CD14-positive monocyte (primary cell): ENCODE results near the gene KCNMA1. TPM values are rescaled to one million over a fixed set of nuclear protein-coding genes. Genes with fewer than 3 reads are reported as not detected.

Experiments
- DNase-seq, 3 donors: peaks; one replicate each; pipeline ENCODE4 v3.0.0-alpha.2; 2011 to 2022
- H2AFZ ChIP-seq: 2 replicates; pipeline ENCODE4 v1.6.0; 2012; ENCODE audit warnings: mild to moderate bottlenecking, low read depth, low read length, inconsistent platforms; ENCODE audit not compliant: insufficient read depth, poor library complexity, severe bottlenecking
- H3K27ac ChIP-seq, 2 donors: 1 replicate in 1 of 2; 2 replicates in 1 of 2; pipeline ENCODE4 v1.5.1; 2012 to 2013; ENCODE audit warnings: low read length in 2 of 2, control low read depth in 1 of 2, inconsistent platforms in 1 of 2, low read depth in 1 of 2, mild to moderate bottlenecking in 1 of 2
- H3K27me3 ChIP-seq, 2 donors: one replicate each; pipeline versions ENCODE4 v1.6.0 to v1.6.1; 2011 to 2013; ENCODE audit warnings: low read length in 2 of 2; ENCODE audit not compliant: control insufficient read depth in 2 of 2, insufficient read depth in 2 of 2
- H3K36me3 ChIP-seq, 2 donors: replicated peaks in 1 of 2; 1 replicate in 1 of 2; 2 replicates in 1 of 2; pipeline versions ENCODE4 v1.5.1 to v1.6.1; 2012 to 2013; ENCODE audit warnings: low read length in 2 of 2, control low read depth in 1 of 2, inconsistent platforms in 1 of 2, mild to moderate bottlenecking in 1 of 2; ENCODE audit not compliant: insufficient read depth in 2 of 2, control insufficient read depth in 1 of 2
- H3K4me1 ChIP-seq, 2 donors: 1 replicate in 1 of 2; 2 replicates in 1 of 2; pipeline versions ENCODE4 v1.5.1 to v1.6.1; 2012 to 2013; ENCODE audit warnings: low read length in 2 of 2, control low read depth in 1 of 2, inconsistent platforms in 1 of 2, mild to moderate bottlenecking in 1 of 2, moderate library complexity in 1 of 2; ENCODE audit not compliant: insufficient read depth in 2 of 2, control insufficient read depth in 1 of 2
- H3K4me2 ChIP-seq: replicated peaks from 2 replicates; pipeline ENCODE3; 2012; ENCODE audit warnings: low read length, moderate library complexity, mild to moderate bottlenecking; ENCODE audit not compliant: poor library complexity, severe bottlenecking; ENCODE audit errors: extremely low read depth
- H3K4me3 ChIP-seq, 3 experiments: fragments of 200-600 bp in 1 of 3; sonication (generic) in 1 of 3; replicated peaks in 1 of 3; 1 replicate in 2 of 3; 2 replicates in 1 of 3; pipeline ENCODE4 v1.5.1; 2011 to 2013; ENCODE audit warnings: low read length in 3 of 3, mild to moderate bottlenecking in 3 of 3, control low read depth in 2 of 3, low read depth in 2 of 3, inconsistent platforms in 1 of 3, moderate library complexity in 1 of 3
- H3K79me2 ChIP-seq: 2 replicates; pipeline ENCODE4 v1.6.0; 2012; ENCODE audit warnings: mild to moderate bottlenecking, control low read depth, inconsistent platforms, low read length, moderate library complexity; ENCODE audit not compliant: insufficient read depth
- H3K9ac ChIP-seq: 2 replicates; pipeline ENCODE4 v1.6.0; 2017; ENCODE audit warnings: low read length, mild to moderate bottlenecking; ENCODE audit not compliant: insufficient read depth, poor library complexity, severe bottlenecking
- H3K9me3 ChIP-seq, 2 donors: replicated peaks in 1 of 2; 1 replicate in 1 of 2; 2 replicates in 1 of 2; pipeline versions ENCODE4 v1.5.1 to v1.6.1; 2012 to 2013; ENCODE audit warnings: low read length in 2 of 2, control low read depth in 1 of 2; ENCODE audit not compliant: control insufficient read depth in 1 of 2, insufficient read depth in 1 of 2
- H4K20me1 ChIP-seq: 2 replicates; pipeline ENCODE4 v1.6.0; 2012; ENCODE audit warnings: mild to moderate bottlenecking, low read length, control low read depth, moderate library complexity; ENCODE audit not compliant: insufficient read depth
- H3K27ac Mint-ChIP-seq, 7 donors: one replicate each; pipeline ENCODE4 v1.8.0; 2020; ENCODE audit warnings: mild to moderate bottlenecking in 7 of 7, mixed read lengths in 7 of 7, moderate library complexity in 6 of 7, inconsistent platforms in 2 of 7
- H3K27me3 Mint-ChIP-seq, 3 donors: one replicate each; pipeline ENCODE4 v1.8.0; 2021 to 2022; ENCODE audit warnings: low read depth in 3 of 3, mild to moderate bottlenecking in 3 of 3, mixed read lengths in 3 of 3, moderate library complexity in 3 of 3, inconsistent platforms in 1 of 3
- H3K36me3 Mint-ChIP-seq, 2 donors: one replicate each; pipeline ENCODE4 v1.8.0; 2020; ENCODE audit warnings: mixed read lengths in 2 of 2, inconsistent platforms in 1 of 2, mild to moderate bottlenecking in 1 of 2
- H3K4me1 Mint-ChIP-seq: one replicate; pipeline ENCODE4 v1.8.0; 2020; ENCODE audit warnings: mild to moderate bottlenecking, mixed read lengths
- H3K4me3 Mint-ChIP-seq, 2 donors: one replicate each; pipeline ENCODE4 v1.8.0; 2020; ENCODE audit warnings: mild to moderate bottlenecking in 2 of 2, mixed read lengths in 2 of 2, moderate library complexity in 1 of 2
- H3K9me3 Mint-ChIP-seq, 7 donors: one replicate each; pipeline ENCODE4 v1.8.0; 2020 to 2022; ENCODE audit warnings: mixed read lengths in 7 of 7, mild to moderate bottlenecking in 6 of 7, moderate library complexity in 6 of 7, inconsistent platforms in 2 of 7
- WGBS: methylation state at CpG from one replicate; pipeline ENCODE4 v1.1.5; 2013; ENCODE audit warnings: missing lambda C conversion rate; ENCODE audit not compliant: insufficient coverage; 5-methylcytosine and 5-hydroxymethylcytosine counted together
- intact Hi-C, 2 donors: fragments of 100-400 bp; cut with micrococcal nuclease; formaldehyde crosslinking; loops; one replicate each; pipeline versions ENCODE4 v1.15.0 to v1.15.1; 2023
- polyA plus RNA-seq, 3 donors: library from polyadenylated mRNA; depleted of rRNA in 1 of 3; unstranded in 2 of 3; stranded (reverse) in 1 of 3; fragments of 300-500 nt in 2 of 3; fragments of >200 nt in 1 of 3; fragmentation: Illumina TruSeq in 2 of 3; gene quantifications; 1 replicate in 2 of 3; 2 replicates in 1 of 3; pipeline ENCODE4 v1.2.3, GENCODE V29; 2012 to 2021
- small RNA-seq: library from RNA; depleted of rRNA; stranded (forward); fragments of <200 nt; gene quantifications from one replicate; pipeline ENCODE3, GENCODE V24; 2012; ENCODE audit warnings: low read depth; ENCODE audit not compliant: insufficient read length
- TF ChIP-seq, protein P1 (sequence below): fragments of 200-600 bp; IDR thresholded peaks from one replicate; pipeline ENCODE4 v1.8.0; 2022; ENCODE audit warnings: antibody characterized with exemption, mild to moderate bottlenecking

Gene KCNMA1
- polyA plus RNA-seq, 3 donors = 0.11 to 1.0 TPM; not detected in 1

DNA sequence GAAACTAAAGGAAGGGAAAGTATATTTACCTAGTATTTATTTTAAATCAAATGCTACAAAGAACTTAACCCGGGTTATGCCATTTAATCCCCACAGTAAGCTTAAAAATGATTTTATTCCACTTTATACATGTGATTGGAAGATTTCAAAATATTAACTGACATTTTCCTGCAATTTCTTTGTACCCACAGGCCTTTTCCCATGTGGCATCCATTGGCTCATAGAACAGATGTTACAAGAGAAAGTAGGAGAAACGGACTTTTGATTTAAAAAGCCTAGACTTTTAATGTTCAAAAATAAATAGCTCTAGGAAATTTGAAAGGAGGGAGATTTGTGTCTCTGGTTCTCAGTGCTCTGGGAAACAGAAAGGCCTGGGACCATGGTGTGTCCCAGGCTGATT, 807.9 kb downstream of the KCNMA1 start:
- H3K4me1 Mint-ChIP-seq = no peaks in the 10 kb centered on the region
- Histone ChIP-seq H3K9me3 (no peaks in the 10 kb centered on the region), H2AFZ (no peak overlapping the region), H4K20me1 (no peaks in the 10 kb centered on the region), H3K27me3 (peaks cover 0 to 2% of the 10 kb centered on the region in 2 donors), H3K36me3 (no peaks in the 10 kb centered on the region), H3K4me3 (no peak overlapping the region), H3K79me2 (no peaks in the 10 kb centered on the region), H3K27ac (no peak overlapping the region), H3K9ac (no peak overlapping the region), H3K4me1 (no peaks in the 10 kb centered on the region), H3K4me2 (no peak overlapping the region)
- DNase-seq = no peak
- H3K36me3 Mint-ChIP-seq = no peaks in the 10 kb centered on the region
- H3K27me3 Mint-ChIP-seq = peaks cover 2 to 5% (median 3%) of the 10 kb centered on the region in 3 donors
- TF ChIP-seq, protein P1, sequence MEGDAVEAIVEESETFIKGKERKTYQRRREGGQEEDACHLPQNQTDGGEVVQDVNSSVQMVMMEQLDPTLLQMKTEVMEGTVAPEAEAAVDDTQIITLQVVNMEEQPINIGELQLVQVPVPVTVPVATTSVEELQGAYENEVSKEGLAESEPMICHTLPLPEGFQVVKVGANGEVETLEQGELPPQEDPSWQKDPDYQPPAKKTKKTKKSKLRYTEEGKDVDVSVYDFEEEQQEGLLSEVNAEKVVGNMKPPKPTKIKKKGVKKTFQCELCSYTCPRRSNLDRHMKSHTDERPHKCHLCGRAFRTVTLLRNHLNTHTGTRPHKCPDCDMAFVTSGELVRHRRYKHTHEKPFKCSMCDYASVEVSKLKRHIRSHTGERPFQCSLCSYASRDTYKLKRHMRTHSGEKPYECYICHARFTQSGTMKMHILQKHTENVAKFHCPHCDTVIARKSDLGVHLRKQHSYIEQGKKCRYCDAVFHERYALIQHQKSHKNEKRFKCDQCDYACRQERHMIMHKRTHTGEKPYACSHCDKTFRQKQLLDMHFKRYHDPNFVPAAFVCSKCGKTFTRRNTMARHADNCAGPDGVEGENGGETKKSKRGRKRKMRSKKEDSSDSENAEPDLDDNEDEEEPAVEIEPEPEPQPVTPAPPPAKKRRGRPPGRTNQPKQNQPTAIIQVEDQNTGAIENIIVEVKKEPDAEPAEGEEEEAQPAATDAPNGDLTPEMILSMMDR = no peak
- WGBS = no CpG with 5 or more reads among the region's 2 CpGs
- H3K9me3 Mint-ChIP-seq = peaks cover 0 to 4% (median 1%) of the 10 kb centered on the region in 7 donors
- H3K27ac Mint-ChIP-seq = no peak overlapping the region
- H3K4me3 Mint-ChIP-seq = no peak overlapping the region
- intact Hi-C loops = no loop called here

Small RNAs within 50 kb of the gene (small RNA-seq; reads per million reads assigned to genes)
- gene ATP5MC1P8 (not detected), gene COX6CP15 (not detected), gene RF00322 (not detected), gene RNA5SP321 (38.5 reads per million, percentile 92 among the genes with 10 or more reads in this experiment)
